Neural progenitor cell (in vitro differentiated cells): ENCODE measurements around the gene ZMYND8.

ENCODE experiments used
- EZH2 ChIP-seq: fragments of 200-600 bp; sonication (generic); IDR thresholded peaks from 2 replicates; pipeline ENCODE4 v1.6.1; 2017; ENCODE audit warnings: antibody characterized with exemption, mild to moderate bottlenecking, moderate library complexity
- TF ChIP-seq, protein P1 (sequence below): fragments of 200-600 bp; sonication (generic); IDR thresholded peaks from 2 replicates; pipeline ENCODE4 v1.5.1; 2017; ENCODE audit warnings: antibody characterized with exemption, mild to moderate bottlenecking

DNA sequence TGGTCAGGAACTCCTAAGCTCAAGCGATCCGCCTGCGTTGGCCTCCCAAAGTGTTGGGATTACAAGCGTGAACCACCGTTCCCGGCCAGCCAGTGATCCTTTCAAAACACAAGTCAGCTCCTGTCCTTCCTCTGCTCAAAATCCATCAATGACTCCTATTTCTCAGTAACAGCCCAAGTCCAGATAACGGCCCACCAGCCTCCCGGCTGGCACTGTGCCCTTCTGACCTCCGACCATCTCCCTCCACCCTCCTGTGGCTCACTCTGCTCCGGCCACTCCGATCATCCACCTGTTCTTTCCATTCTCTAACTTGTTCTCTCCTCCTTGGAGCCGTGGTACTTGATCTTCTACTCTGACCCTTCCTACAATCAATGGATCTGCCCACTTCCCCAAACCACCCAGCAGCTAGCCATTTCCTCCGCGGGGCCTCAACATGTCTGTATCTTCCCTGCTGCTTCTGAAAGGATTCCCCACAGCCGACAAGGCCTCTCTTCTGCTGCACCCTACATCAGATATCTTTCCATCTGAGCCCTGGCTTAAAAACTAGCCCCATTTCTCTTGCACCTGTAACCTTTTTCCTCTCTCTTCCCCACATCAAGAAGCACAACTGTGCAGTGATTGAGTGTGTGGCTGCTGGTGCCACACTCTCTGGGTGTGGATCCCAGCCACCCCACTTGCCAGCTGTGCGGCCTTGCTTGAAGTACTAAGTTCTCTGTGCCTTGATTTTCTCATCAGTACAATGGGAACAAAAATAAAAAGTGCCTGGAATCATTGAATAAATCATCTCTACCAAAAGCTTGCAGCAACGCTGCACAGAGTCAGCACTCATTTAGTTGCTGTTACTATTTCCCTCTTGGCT, 6.1 kb upstream of the ZMYND8 start:
- TF ChIP-seq, protein P1, sequence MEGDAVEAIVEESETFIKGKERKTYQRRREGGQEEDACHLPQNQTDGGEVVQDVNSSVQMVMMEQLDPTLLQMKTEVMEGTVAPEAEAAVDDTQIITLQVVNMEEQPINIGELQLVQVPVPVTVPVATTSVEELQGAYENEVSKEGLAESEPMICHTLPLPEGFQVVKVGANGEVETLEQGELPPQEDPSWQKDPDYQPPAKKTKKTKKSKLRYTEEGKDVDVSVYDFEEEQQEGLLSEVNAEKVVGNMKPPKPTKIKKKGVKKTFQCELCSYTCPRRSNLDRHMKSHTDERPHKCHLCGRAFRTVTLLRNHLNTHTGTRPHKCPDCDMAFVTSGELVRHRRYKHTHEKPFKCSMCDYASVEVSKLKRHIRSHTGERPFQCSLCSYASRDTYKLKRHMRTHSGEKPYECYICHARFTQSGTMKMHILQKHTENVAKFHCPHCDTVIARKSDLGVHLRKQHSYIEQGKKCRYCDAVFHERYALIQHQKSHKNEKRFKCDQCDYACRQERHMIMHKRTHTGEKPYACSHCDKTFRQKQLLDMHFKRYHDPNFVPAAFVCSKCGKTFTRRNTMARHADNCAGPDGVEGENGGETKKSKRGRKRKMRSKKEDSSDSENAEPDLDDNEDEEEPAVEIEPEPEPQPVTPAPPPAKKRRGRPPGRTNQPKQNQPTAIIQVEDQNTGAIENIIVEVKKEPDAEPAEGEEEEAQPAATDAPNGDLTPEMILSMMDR, result no peak
- TF ChIP-seq EZH2, result no peak
